Measurements from ENCODE around the gene TBPL2. TPM values are rescaled to one million over a fixed set of nuclear protein-coding genes. Genes with fewer than 3 reads are reported as not detected.
"Not testable (repeated sequence)": the region's sequence is repeated elsewhere in the genome, so short reads cannot be mapped to it uniquely, and the experiment has no call there.

TBPL2 gene
- total RNA-seq, 1 experiment from 2014 or later: not detected

DNA sequence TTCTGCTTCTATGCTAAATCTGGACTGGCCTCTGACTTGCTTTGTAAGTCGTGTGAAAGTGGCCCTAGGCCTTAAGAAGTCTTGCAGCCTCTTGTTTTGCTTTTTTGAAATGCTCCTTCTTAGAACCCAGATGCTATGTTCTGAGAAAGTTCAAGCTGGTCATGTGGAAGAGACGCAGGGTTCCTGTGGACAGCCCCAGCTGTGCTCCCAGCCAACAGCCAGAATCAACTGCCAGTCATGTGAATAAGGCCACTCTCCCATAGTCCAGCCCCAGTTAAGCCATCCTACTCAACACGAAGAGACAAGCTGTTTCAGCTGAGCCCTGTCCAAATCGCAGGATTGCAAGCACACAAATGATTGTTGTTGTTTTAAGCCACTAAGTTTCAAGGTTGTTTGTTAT is 37.3 kb upstream of the TBPL2 start:
- Histone ChIP-seq H3K4me1 (ENCODE audit: control insufficient read depth in 1 of 2, insufficient read depth in 2 of 2, low read length in 2 of 2) (no peaks in the 10 kb centered on the region), H3K9me3 (ENCODE audit: control insufficient read depth in 1 of 2, insufficient read depth in 1 of 2, low read depth in 1 of 2, low read length in 2 of 2) (no peaks in the 10 kb centered on the region), H3K9ac (ENCODE audit: low read length) (no peak overlapping the region), H3K27ac (ENCODE audit: low read depth, low read length) (no peak overlapping the region), H3K27me3 (ENCODE audit: insufficient read depth, low read length) (no peaks in the 10 kb centered on the region), H4K20me1 (ENCODE audit: insufficient read depth) (no peaks in the 10 kb centered on the region), H3K4me3 (replicated peaks in 1 of 2; ENCODE audit: low read depth in 1 of 2, low read length in 2 of 2) (no peak overlapping the region), H3K79me2 (ENCODE audit: insufficient read depth, low read length) (no peaks in the 10 kb centered on the region), H2AFZ (ENCODE audit: low read depth, low read length, poor library complexity, severe bottlenecking) (no peak overlapping the region), H3K9me2 (ENCODE audit: insufficient read depth) (no peaks in the 10 kb centered on the region), H3K36me3 (ENCODE audit: control insufficient read depth in 1 of 2, insufficient read depth in 2 of 2, low read length in 2 of 2) (no peaks in the 10 kb centered on the region), H3K4me2 (ENCODE audit: low read length) (no peak overlapping the region)
- RAD21 ChIA-PET (ENCODE audit: low non-redundant PET in 1 of 2, low total read pairs in 2 of 2, uncharacterized antibody in 2 of 2, unreplicated experiment in 2 of 2): no interaction called here
- CTCF ChIA-PET: no interaction called here
- ATAC-seq (no peak), DNase-seq (ENCODE audit: low read depth, low spot score) (no peak)
- intact Hi-C loops (cut with micrococcal nuclease): no loop called here
- POLR2A ChIA-PET: no interaction called here
- TF ChIP-seq FOSL1 (IDR thresholded peaks at IDR 0.05; ENCODE audit: low read depth): no peak
- no peak for TF ChIP-seq EGR1 (IDR thresholded peaks at IDR 0.05; ENCODE audit: low read depth)
- no peak for TF ChIP-seq SP1 (IDR thresholded peaks at IDR 0.05; ENCODE audit: low read depth)
- TF ChIP-seq, protein P1, sequence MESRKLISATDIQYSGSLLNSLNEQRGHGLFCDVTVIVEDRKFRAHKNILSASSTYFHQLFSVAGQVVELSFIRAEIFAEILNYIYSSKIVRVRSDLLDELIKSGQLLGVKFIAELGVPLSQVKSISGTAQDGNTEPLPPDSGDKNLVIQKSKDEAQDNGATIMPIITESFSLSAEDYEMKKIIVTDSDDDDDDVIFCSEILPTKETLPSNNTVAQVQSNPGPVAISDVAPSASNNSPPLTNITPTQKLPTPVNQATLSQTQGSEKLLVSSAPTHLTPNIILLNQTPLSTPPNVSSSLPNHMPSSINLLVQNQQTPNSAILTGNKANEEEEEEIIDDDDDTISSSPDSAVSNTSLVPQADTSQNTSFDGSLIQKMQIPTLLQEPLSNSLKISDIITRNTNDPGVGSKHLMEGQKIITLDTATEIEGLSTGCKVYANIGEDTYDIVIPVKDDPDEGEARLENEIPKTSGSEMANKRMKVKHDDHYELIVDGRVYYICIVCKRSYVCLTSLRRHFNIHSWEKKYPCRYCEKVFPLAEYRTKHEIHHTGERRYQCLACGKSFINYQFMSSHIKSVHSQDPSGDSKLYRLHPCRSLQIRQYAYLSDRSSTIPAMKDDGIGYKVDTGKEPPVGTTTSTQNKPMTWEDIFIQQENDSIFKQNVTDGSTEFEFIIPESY (IDR thresholded peaks at IDR 0.05; ENCODE audit: extremely low read depth, insufficient replicate concordance, low read length): no peak
- TF ChIP-seq RAD21 (IDR thresholded peaks at IDR 0.05; ENCODE audit: low read depth): no peak
- TF ChIP-seq POLR2A (IDR thresholded peaks at IDR 0.05; ENCODE audit: borderline replicate concordance, extremely low read depth, insufficient read depth, insufficient read length): no peak
- no peak for TF ChIP-seq SRF (IDR thresholded peaks at IDR 0.05; ENCODE audit: low read depth)
- no peak for TF ChIP-seq YY1 (IDR thresholded peaks at IDR 0.05; ENCODE audit: extremely low read depth, insufficient replicate concordance, low read depth, low read length)
- TF ChIP-seq, protein P2, sequence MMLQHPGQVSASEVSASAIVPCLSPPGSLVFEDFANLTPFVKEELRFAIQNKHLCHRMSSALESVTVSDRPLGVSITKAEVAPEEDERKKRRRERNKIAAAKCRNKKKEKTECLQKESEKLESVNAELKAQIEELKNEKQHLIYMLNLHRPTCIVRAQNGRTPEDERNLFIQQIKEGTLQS (IDR thresholded peaks at IDR 0.05): no peak
- TF ChIP-seq CBX3 (IDR thresholded peaks at IDR 0.05; ENCODE audit: low read depth): no peak
- TF ChIP-seq ZNF274 (IDR thresholded peaks at IDR 0.05; ENCODE audit: low read depth, low read length): no peak
- no peak for TF ChIP-seq CEBPB (IDR thresholded peaks at IDR 0.05; ENCODE audit: low read depth)
- TF ChIP-seq, protein P3, sequence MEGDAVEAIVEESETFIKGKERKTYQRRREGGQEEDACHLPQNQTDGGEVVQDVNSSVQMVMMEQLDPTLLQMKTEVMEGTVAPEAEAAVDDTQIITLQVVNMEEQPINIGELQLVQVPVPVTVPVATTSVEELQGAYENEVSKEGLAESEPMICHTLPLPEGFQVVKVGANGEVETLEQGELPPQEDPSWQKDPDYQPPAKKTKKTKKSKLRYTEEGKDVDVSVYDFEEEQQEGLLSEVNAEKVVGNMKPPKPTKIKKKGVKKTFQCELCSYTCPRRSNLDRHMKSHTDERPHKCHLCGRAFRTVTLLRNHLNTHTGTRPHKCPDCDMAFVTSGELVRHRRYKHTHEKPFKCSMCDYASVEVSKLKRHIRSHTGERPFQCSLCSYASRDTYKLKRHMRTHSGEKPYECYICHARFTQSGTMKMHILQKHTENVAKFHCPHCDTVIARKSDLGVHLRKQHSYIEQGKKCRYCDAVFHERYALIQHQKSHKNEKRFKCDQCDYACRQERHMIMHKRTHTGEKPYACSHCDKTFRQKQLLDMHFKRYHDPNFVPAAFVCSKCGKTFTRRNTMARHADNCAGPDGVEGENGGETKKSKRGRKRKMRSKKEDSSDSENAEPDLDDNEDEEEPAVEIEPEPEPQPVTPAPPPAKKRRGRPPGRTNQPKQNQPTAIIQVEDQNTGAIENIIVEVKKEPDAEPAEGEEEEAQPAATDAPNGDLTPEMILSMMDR (IDR thresholded peaks at IDR 0.05 in 2 of 3, conservative IDR thresholded peaks at IDR 0.05 in 1 of 3; ENCODE audit: borderline replicate concordance in 1 of 3, insufficient read depth in 1 of 3, low read depth in 2 of 3, low read length in 2 of 3): no peak
- TF ChIP-seq SIN3A (IDR thresholded peaks at IDR 0.05; ENCODE audit: low read depth): no peak
- no peak for TF ChIP-seq ZFX (IDR thresholded peaks at IDR 0.05)
- no peak for TF ChIP-seq EZH2 (IDR thresholded peaks at IDR 0.05)
- TF ChIP-seq EZH2phosphoT487 (IDR thresholded peaks at IDR 0.05; ENCODE audit: borderline replicate concordance): no peak
- no TSS peak for BruUV-seq (replicated peaks)

DNA sequence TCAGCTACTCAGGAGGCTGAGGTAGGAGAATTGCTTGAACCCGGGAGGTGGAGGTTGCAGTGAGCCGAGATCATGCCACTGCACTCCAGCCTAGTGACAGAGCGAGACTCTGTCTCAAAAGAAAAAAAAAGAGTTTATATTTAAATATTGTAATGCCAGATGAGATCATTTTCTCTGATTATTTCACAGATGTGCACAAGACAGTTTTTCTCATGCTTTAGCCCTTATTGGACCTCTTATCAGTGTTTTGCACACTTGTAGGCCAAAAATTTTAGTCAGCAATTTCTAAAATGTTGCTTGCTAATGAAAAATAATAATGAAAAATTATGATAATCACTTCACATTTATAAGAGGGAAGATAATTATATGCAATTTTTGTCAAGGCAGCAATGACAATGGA is 36.0 kb upstream of the TBPL2 start:
- H3K4me2 ChIP-seq (ENCODE audit: low read length); H2AFZ ChIP-seq (ENCODE audit: low read depth, low read length, poor library complexity, severe bottlenecking); H3K27me3 ChIP-seq (ENCODE audit: insufficient read depth, low read length); POLR2A ChIA-PET; CTCF ChIA-PET; DNase-seq (ENCODE audit: low read depth, low spot score); H3K4me1 ChIP-seq (ENCODE audit: control insufficient read depth in 1 of 2, insufficient read depth in 2 of 2, low read length in 2 of 2); H3K9ac ChIP-seq (ENCODE audit: low read length); H3K9me3 ChIP-seq (ENCODE audit: control insufficient read depth in 1 of 2, insufficient read depth in 1 of 2, low read depth in 1 of 2, low read length in 2 of 2); H3K79me2 ChIP-seq (ENCODE audit: insufficient read depth, low read length); H3K27ac ChIP-seq (ENCODE audit: low read depth, low read length); ATAC-seq; H3K9me2 ChIP-seq (ENCODE audit: insufficient read depth); H3K36me3 ChIP-seq (ENCODE audit: control insufficient read depth in 1 of 2, insufficient read depth in 2 of 2, low read length in 2 of 2); H4K20me1 ChIP-seq (ENCODE audit: insufficient read depth); BruUV-seq (replicated peaks); RAD21 ChIA-PET (ENCODE audit: low non-redundant PET in 1 of 2, low total read pairs in 2 of 2, uncharacterized antibody in 2 of 2, unreplicated experiment in 2 of 2); H3K4me3 ChIP-seq (replicated peaks in 1 of 2; ENCODE audit: low read depth in 1 of 2, low read length in 2 of 2); intact Hi-C loops (cut with micrococcal nuclease): not testable (repeated sequence)
